Activated CD4-positive, alpha-beta T cell treated with anti-CD3 and anti-CD28 coated beads, Interleukin-2, amount 50 U/mL, for 24 hours (primary cell): ENCODE data around the gene XPNPEP2.

Source experiments
- DNase-seq, 2 donors: peaks; one replicate each; pipeline ENCODE4 v3.0.0-alpha.2; 2020; ENCODE audit warnings: low read depth in 1 of 2, low spot score in 1 of 2

The XPNPEP2 gene

GRCh38 chrX:129738466-129739308, at the start of gene XPNPEP2:
Gene XPNPEP2, plus strand, starts transcription at chrX:129738979. Its CDS starts 235 bp downstream, at chrX:129739214.
- no peak for DNase-seq

GRCh38 chrX:129689796-129690195, 49.0 kb upstream of the XPNPEP2 start:
- DNase-seq = no peak

GRCh38 chrX:129690435-129690834, 48.3 kb upstream of the XPNPEP2 start:
- DNase-seq = no peak

- DNase-seq = no peak
These were observed 45.4 kb upstream of the XPNPEP2 start for GRCh38 chrX:129693354-129693753.

GRCh38 chrX:129694805-129695204, 44.0 kb upstream of the XPNPEP2 start:
- no peak for DNase-seq

- DNase-seq = no peak
These were observed 43.2 kb upstream of the XPNPEP2 start for GRCh38 chrX:129695535-129695934.

- no peak for DNase-seq
These were observed 42.8 kb upstream of the XPNPEP2 start for GRCh38 chrX:129695937-129696336.

- no peak for DNase-seq
These were observed 42.2 kb upstream of the XPNPEP2 start for GRCh38 chrX:129696463-129697155.

GRCh38 chrX:129697204-129697829, 41.5 kb upstream of the XPNPEP2 start:
- DNase-seq = no peak

- no peak for DNase-seq
These were observed 40.6 kb upstream of the XPNPEP2 start for GRCh38 chrX:129698150-129698549.

GRCh38 chrX:129700536-129700935, 38.2 kb upstream of the XPNPEP2 start:
- no peak for DNase-seq

GRCh38 chrX:129701624-129702069, 37.1 kb upstream of the XPNPEP2 start:
- no peak for DNase-seq

- no peak for DNase-seq
These were observed 34.3 kb upstream of the XPNPEP2 start for GRCh38 chrX:129704491-129704890.

- no peak for DNase-seq
These were observed 33.3 kb upstream of the XPNPEP2 start for GRCh38 chrX:129705377-129705925.

GRCh38 chrX:129705988-129706387, 32.8 kb upstream of the XPNPEP2 start:
- no peak for DNase-seq

GRCh38 chrX:129706400-129707072, 32.2 kb upstream of the XPNPEP2 start:
- DNase-seq = no peak

- no peak for DNase-seq
These were observed 24.2 kb upstream of the XPNPEP2 start for GRCh38 chrX:129714581-129714980.

GRCh38 chrX:129716507-129716906, 22.3 kb upstream of the XPNPEP2 start:
- DNase-seq = no peak

- no peak for DNase-seq
These were observed 20.9 kb upstream of the XPNPEP2 start for GRCh38 chrX:129717892-129718291.

GRCh38 chrX:129718676-129719075, 20.1 kb upstream of the XPNPEP2 start:
- DNase-seq = no peak

GRCh38 chrX:129719268-129719667, 19.5 kb upstream of the XPNPEP2 start:
- no peak for DNase-seq
